OCI-LY1 (cell line): ENCODE results near the gene NUP107.

ENCODE experiments used
- CTCF ChIP-seq: fragments of 200-600 bp; sonication (generic), shearing (Covaris generic); IDR thresholded peaks from 2 replicates; pipeline ENCODE4 v1.5.1; 2017; ENCODE audit warnings: mild to moderate bottlenecking, antibody characterized with exemption, low read length, moderate library complexity, mixed read lengths
- EZH2 ChIP-seq: fragments of 200-600 bp; sonication (generic), shearing (Covaris generic); IDR thresholded peaks from 2 replicates; pipeline ENCODE4 v1.8.0; 2017; ENCODE audit warnings: borderline replicate concordance, mixed run types, mild to moderate bottlenecking, antibody characterized with exemption, low read length, moderate library complexity, mixed read lengths

GRCh38 chr12:68792952-68793351 is 106.2 kb downstream of the NUP107 start:
- TF ChIP-seq CTCF = no peak
- no peak for TF ChIP-seq EZH2
